Natural killer cell (primary cell): ENCODE measurements around the gene STMN3. TPM values are rescaled to one million over a fixed set of nuclear protein-coding genes. Genes with fewer than 3 reads are reported as not detected.
"Not testable (repeated sequence)": the region's sequence is repeated elsewhere in the genome, so short reads cannot be mapped to it uniquely, and the experiment has no call there.

Experiments used
- ATAC-seq, 3 donors: fragments of 150-1000 bp in 2 of 3; fragments of 200-7000 bp in 1 of 3; cut with Tn5 transposase; 1 replicate in 1 of 3; 2 replicates in 2 of 3; pipeline ENCODE4 v1.10.0; 2021; ENCODE audit warnings: mild to moderate bottlenecking in 2 of 3, moderate library complexity in 2 of 3
- DNase-seq, 2 donors: peaks; one replicate each; pipeline versions ENCODE4 v3.0.0 to v3.0.0-alpha.2; 2013 to 2021; ENCODE audit warnings: mixed read lengths in 1 of 2
- H3K27ac ChIP-seq: one replicate; pipeline ENCODE4 v1.5.1; 2013; ENCODE audit warnings: mild to moderate bottlenecking, low read length
- H3K27me3 ChIP-seq: one replicate; pipeline ENCODE4 v1.6.1; 2013; ENCODE audit warnings: low read length; ENCODE audit not compliant: control insufficient read depth, insufficient read depth
- H3K36me3 ChIP-seq: one replicate; pipeline ENCODE4 v1.6.1; 2013; ENCODE audit warnings: low read length; ENCODE audit not compliant: control insufficient read depth, insufficient read depth
- H3K4me1 ChIP-seq: one replicate; pipeline ENCODE4 v1.6.1; 2013; ENCODE audit warnings: low read length; ENCODE audit not compliant: control insufficient read depth, insufficient read depth
- H3K4me3 ChIP-seq: one replicate; pipeline ENCODE4 v1.5.1; 2013; ENCODE audit warnings: low read length
- H3K9me3 ChIP-seq: one replicate; pipeline ENCODE4 v1.6.1; 2013; ENCODE audit warnings: low read length; ENCODE audit not compliant: control insufficient read depth, insufficient read depth
- H3K27ac Mint-ChIP-seq, 2 donors: one replicate each; pipeline ENCODE4 v1.8.0; 2022; ENCODE audit warnings: mild to moderate bottlenecking in 2 of 2, mixed read lengths in 2 of 2, moderate library complexity in 1 of 2
- H3K27me3 Mint-ChIP-seq, 2 donors: one replicate each; pipeline ENCODE4 v1.8.0; 2022; ENCODE audit warnings: low read depth in 2 of 2, mixed read lengths in 2 of 2
- H3K36me3 Mint-ChIP-seq: one replicate; pipeline ENCODE4 v1.8.0; 2022; ENCODE audit warnings: mixed read lengths
- H3K4me1 Mint-ChIP-seq, 2 donors: one replicate each; pipeline ENCODE4 v1.8.0; 2022; ENCODE audit warnings: mixed read lengths in 2 of 2
- H3K4me3 Mint-ChIP-seq: one replicate; pipeline ENCODE4 v1.8.0; 2022; ENCODE audit warnings: mild to moderate bottlenecking, moderate library complexity, mixed read lengths
- H3K9me3 Mint-ChIP-seq, 2 donors: one replicate each; pipeline ENCODE4 v1.8.0; 2022; ENCODE audit warnings: mixed read lengths in 2 of 2
- WGBS: methylation state at CpG from one replicate; pipeline ENCODE4 v1.1.7; 2013; ENCODE audit warnings: missing lambda C conversion rate; ENCODE audit not compliant: insufficient coverage; 5-methylcytosine and 5-hydroxymethylcytosine counted together
- intact Hi-C: fragments of 100-400 bp; cut with micrococcal nuclease; formaldehyde crosslinking; loops from one replicate; pipeline ENCODE4 v1.14.2; 2022
- total RNA-seq, 4 donors: library from RNA; stranded (reverse); fragments of 120-200 nt in 1 of 4; gene quantifications; one replicate each; pipeline versions ENCODE4 v1.2.3 to v1.2.4, GENCODE V29; 2013 to 2022
- TF ChIP-seq, protein P1 (sequence below): fragments of 200-600 bp; IDR thresholded peaks from one replicate; pipeline ENCODE4 v1.8.0; 2022; ENCODE audit warnings: antibody characterized with exemption

The STMN3 gene
- total RNA-seq, 3 donors from 2014 or later (not counting 1 experiment from before 2014, with no cell fraction given) = 6.7 to 12.9 (median 8.3) TPM

GRCh38 chr20:63653974-63654668 is 897 bp upstream of the STMN3 start:
- Histone ChIP-seq H3K27ac (no peak overlapping the region), H3K4me1 (peaks cover 44% of the 10 kb centered on the region), H3K36me3 (no peaks in the 10 kb centered on the region), H3K9me3 (no peaks in the 10 kb centered on the region), H3K27me3 (peaks cover 12% of the 10 kb centered on the region), H3K4me3 (peak overlapping the region; percentile 32)
- 46% methylated on average over 14 of the region's 15 CpGs for WGBS
- TF ChIP-seq, protein P1, sequence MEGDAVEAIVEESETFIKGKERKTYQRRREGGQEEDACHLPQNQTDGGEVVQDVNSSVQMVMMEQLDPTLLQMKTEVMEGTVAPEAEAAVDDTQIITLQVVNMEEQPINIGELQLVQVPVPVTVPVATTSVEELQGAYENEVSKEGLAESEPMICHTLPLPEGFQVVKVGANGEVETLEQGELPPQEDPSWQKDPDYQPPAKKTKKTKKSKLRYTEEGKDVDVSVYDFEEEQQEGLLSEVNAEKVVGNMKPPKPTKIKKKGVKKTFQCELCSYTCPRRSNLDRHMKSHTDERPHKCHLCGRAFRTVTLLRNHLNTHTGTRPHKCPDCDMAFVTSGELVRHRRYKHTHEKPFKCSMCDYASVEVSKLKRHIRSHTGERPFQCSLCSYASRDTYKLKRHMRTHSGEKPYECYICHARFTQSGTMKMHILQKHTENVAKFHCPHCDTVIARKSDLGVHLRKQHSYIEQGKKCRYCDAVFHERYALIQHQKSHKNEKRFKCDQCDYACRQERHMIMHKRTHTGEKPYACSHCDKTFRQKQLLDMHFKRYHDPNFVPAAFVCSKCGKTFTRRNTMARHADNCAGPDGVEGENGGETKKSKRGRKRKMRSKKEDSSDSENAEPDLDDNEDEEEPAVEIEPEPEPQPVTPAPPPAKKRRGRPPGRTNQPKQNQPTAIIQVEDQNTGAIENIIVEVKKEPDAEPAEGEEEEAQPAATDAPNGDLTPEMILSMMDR = no peak
- H3K9me3 Mint-ChIP-seq = no peaks in the 10 kb centered on the region
- H3K27ac Mint-ChIP-seq = no peak overlapping the region
- peaks cover 0 to 10% of the 10 kb centered on the region in 2 donors for H3K27me3 Mint-ChIP-seq
- DNase-seq = no peak
- H3K4me3 Mint-ChIP-seq = peak overlapping the region; percentile 56
- intact Hi-C loops = no loop called here
- H3K4me1 Mint-ChIP-seq = peaks cover 20 to 29% of the 10 kb centered on the region in 2 donors
- no peak for ATAC-seq
- H3K36me3 Mint-ChIP-seq = no peaks in the 10 kb centered on the region

GRCh38 chr20:63652192-63652980 is 838 bp downstream of the STMN3 start:
- TF ChIP-seq, protein P1 = no peak

DNA sequence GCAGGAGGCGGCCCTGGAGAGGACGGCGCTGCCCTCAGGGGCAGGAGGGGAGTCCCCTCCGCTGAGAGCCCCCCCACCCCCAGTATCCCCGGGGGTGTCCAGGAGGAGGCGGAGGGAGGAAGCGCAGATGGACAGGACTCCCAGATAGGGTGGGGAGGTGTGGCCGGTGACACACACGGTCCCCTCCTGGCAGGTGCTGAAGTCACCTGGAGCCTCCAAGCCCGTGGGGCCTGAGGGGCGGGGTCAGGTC is 1.4 kb downstream of the STMN3 start:
- Histone ChIP-seq H3K9me3 (no peaks in the 10 kb centered on the region), H3K4me1 (peaks cover 28% of the 10 kb centered on the region), H3K27me3 (peaks cover 12% of the 10 kb centered on the region), H3K36me3 (no peaks in the 10 kb centered on the region), H3K4me3 (no peak overlapping the region), H3K27ac (no peak overlapping the region)
- ATAC-seq = no peak
- Mint-ChIP-seq H3K36me3 (no peaks in the 10 kb centered on the region), H3K27ac (no peak overlapping the region), H3K4me1 (peaks cover 5 to 12% of the 10 kb centered on the region in 2 donors), H3K27me3 (peaks cover 0 to 10% of the 10 kb centered on the region in 2 donors), H3K9me3 (no peaks in the 10 kb centered on the region), H3K4me3 (peak overlapping the region; percentile 85)
- WGBS = 24% methylated on average over 8 of the region's 11 CpGs
- DNase-seq = peak in 1 of 2 donors; percentile 64
- TF ChIP-seq, protein P1 = no peak
- intact Hi-C loops = no loop called here

More at GRCh38 chr20:63652192-63652980, 838 bp downstream of the STMN3 start:
- Mint-ChIP-seq H3K4me1 (peaks cover 5 to 12% of the 10 kb centered on the region in 2 donors), H3K36me3 (no peaks in the 10 kb centered on the region), H3K27me3 (peaks cover 0 to 10% of the 10 kb centered on the region in 2 donors), H3K27ac (no peak overlapping the region), H3K9me3 (no peaks in the 10 kb centered on the region), H3K4me3 (peak overlapping the region; percentile 85)
- peaks cover 12% of the 10 kb centered on the region for H3K27me3 ChIP-seq
- peak in 1 of 2 donors; percentile 63 for DNase-seq
- no peak overlapping the region for H3K27ac ChIP-seq
- peaks cover 30% of the 10 kb centered on the region for H3K4me1 ChIP-seq
- H3K36me3 ChIP-seq = no peaks in the 10 kb centered on the region
- no peaks in the 10 kb centered on the region for H3K9me3 ChIP-seq
- peak; percentile 24 to 44 (median 42) for ATAC-seq
- no peak overlapping the region for H3K4me3 ChIP-seq
- 1% methylated on average over 91 of the region's 91 CpGs for WGBS
- intact Hi-C loops = no loop called here

GRCh38 chr20:63650486-63650885 is 2.7 kb downstream of the STMN3 start:
- 91% methylated on average over 20 of the region's 25 CpGs for WGBS
- not testable (repeated sequence) for H3K4me3 ChIP-seq

More at GRCh38 chr20:63650486-63650885, 2.7 kb downstream of the STMN3 start:
- H3K36me3 ChIP-seq, H3K9me3 Mint-ChIP-seq, H3K27ac ChIP-seq, H3K36me3 Mint-ChIP-seq, intact Hi-C loops, DNase-seq, H3K4me3 Mint-ChIP-seq, H3K27ac Mint-ChIP-seq, H3K9me3 ChIP-seq, ATAC-seq: not testable (repeated sequence)
- H3K4me1 ChIP-seq = peaks cover 28% of the 10 kb centered on the region
- Mint-ChIP-seq H3K27me3 (peaks cover 0 to 10% of the 10 kb centered on the region in 2 donors), H3K4me1 (peaks cover 5 to 12% of the 10 kb centered on the region in 2 donors)
- H3K27me3 ChIP-seq = peaks cover 11% of the 10 kb centered on the region
